NCI-H345 (cell line): Measurements from ENCODE around the gene ISY1.

Experiments
- DNase-seq: peaks from one replicate; lab custom pipeline; 2025; lab: John Stamatoyannopoulos, UW

Gene ISY1

DNA sequence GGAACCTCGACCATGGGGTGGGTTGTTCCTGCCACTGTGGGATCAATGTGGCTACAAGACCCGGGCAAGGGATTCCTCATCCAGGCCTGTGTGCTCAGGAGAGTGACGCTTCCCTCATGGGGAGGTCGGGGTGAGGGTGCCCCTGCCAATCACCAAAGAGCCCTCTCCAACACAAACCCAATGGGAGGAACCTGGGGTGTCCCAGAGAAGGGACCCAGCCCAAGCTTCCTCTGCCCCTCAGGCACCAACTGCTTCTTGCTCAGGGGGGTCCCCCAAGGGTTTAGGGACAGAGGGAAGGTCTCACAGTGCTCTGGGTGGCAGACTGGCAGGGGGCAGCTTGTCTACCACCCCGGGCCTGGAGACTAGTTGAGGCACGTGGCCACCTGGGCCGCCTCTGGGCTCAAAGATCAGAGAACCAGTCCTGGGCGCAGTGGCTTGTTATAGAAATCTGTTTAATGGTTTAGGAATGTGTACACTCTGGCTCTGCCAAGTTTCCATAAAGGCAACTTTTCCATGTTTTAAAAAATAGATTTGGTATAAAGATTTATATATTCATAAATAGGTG is 73.6 kb downstream of the ISY1 start:
- no peak for DNase-seq

DNA sequence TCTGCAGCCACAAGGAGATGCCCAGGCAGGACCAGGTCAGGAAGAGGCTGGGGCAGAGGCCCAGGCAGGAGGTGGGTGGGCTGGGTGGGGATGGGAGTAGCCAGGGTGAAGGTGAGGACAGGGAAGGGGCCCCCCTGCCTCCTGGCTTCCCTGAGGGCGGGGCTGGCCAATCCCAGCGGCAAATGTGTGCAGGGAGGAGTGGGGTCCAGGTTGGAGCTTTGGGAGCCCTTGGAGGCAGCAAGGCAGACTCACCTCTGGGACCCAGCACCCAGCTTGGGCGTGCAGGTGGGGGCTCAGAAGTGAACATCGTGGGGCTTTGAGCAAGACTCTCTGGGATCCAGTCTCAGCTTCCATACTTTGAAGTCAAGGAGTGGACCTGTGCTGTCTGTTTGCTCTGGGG is 75.0 kb downstream of the ISY1 start:
- DNase-seq = no peak

DNA sequence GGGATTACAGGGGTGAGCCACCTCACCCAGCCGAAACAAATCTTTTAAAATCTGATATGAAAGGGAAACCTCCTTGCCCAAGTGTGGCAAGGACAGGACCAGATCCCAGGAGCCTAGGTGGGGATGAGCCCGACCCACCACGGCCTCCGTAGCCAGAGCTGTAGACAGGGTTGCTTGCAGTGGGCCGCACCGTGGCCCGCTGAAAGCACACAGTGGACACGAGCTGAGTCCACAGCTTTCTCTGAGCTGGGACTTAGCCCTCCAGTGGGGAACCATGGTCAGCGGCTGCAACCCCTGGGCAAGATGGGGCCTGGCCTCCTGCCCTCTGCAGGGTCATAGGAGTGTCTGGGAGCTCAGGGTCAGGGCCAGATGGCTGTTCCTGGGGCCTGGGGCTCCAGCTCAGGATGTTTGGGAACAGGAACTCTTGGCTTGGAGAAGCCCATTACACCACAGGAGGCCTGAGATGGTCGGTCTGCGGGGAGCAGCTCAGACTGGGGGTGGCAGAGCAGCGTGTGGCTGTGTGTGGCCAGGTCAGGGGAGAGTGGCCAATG is 75.6 kb downstream of the ISY1 start:
- no peak for DNase-seq

DNA sequence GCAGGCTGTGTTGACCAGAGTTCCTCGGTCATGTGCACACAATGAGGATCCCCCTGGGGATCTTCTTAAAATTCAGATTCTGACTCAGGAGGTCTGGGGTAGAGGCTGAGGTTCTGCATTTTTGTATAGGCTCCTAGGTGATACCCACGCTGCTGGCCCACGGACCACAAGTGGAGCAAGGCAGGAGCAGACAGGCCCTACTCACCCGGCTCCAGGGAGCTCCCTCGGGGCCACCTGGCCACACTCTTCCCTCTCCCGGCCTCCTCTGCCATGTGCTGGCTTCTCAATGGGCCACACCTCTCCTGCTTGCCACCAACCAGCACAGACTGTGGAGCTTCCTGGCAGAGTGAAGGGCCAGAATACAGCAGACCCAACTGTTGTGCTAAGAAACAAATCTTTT is 76.4 kb downstream of the ISY1 start:
- no peak for DNase-seq

DNA sequence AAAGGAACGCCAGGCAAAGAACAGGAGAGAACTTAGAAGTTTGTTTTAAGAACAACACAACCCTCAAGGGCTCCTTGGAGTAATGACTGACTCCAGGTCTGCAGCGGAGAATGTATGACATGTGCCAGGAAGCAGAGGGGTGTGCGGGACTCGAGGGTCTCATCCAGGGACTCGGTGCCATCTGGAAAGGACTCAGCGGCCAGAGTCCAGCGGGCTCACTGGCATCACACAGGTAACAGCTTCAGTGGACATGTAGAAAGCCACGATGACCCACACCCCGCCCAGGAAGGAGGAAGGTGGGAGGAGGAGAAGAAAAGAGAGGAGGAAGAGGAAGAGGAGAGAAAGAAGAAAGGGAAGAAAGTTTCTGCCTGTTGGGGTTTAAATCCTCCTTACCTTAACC is 78.8 kb downstream of the ISY1 start:
- DNase-seq = no peak

DNA sequence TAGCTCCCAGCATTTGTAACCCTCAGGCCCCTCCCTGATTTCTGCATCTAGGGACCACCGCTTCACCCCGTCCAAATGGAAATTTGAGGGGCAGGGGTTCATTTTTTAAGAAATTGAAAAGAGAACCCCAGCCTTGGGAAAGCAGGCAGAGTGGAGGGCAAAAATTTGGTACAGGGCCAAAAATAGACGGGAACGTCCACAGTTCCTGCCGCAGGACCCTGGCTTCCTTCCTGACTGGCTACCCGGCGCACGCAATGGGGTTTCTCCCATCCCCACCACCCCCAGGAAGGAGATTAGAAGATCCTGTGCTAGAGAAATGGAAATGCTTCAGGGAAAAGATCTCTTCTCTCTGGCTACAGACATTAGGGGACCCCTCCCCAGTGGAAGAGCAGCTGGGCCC is 79.4 kb downstream of the ISY1 start:
- DNase-seq = no peak

DNA sequence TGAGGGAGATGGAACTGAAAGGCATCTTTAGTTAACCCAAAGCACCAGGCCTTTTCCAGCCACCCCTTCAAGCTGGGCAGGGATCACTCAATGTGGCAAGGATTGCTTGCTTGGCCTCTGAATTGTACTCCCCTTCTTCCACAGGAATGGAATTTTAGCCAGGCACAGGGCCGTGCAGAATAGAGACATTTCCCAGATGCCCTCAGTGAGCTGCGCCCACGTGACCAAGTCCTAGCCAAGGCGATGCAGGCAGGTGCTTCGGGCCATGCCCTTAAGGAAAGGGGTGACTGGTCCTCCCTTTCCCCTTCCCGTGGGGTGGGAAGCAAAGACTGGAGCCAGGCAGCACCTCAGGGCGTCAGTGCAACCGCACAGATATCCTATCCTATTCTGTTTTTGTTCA is 82.4 kb downstream of the ISY1 start:
- no peak for DNase-seq
